Smooth muscle cell (in vitro differentiated cells): ENCODE results near the gene STARD10. TPM values are rescaled to one million over a fixed set of nuclear protein-coding genes. Genes with fewer than 3 reads are reported as not detected.

ENCODE experiments used
- DNase-seq: peaks from one replicate; lab custom pipeline; 2025; ENCODE audit not compliant: unreplicated experiment; lab: John Stamatoyannopoulos, UW
- H2AFZ ChIP-seq: fragments of 200-600 bp; sonication (generic); 2 replicates; pipeline ENCODE4 v1.6.0; 2016; ENCODE audit warnings: antibody characterized with exemption, low read depth, mild to moderate bottlenecking
- H3F3A ChIP-seq: fragments of 200-600 bp; sonication (generic); 2 replicates; pipeline ENCODE4 v1.6.0; 2017; ENCODE audit warnings: antibody characterized with exemption, low read depth
- H3K27ac ChIP-seq: fragments of 200-600 bp; sonication (generic); 2 replicates; pipeline ENCODE4 v1.5.1; 2016; ENCODE audit warnings: low read depth, mild to moderate bottlenecking
- H3K27me3 ChIP-seq: fragments of 200-600 bp; sonication (generic); 2 replicates; pipeline ENCODE4 v1.6.1; 2016; ENCODE audit warnings: low read depth, mild to moderate bottlenecking
- H3K36me3 ChIP-seq: fragments of 200-600 bp; sonication (generic); 2 replicates; pipeline ENCODE4 v1.5.1; 2016; ENCODE audit warnings: low read depth
- H3K4me1 ChIP-seq: fragments of 200-600 bp; sonication (generic); 2 replicates; pipeline ENCODE4 v1.5.1; 2016; ENCODE audit warnings: low read depth
- H3K4me2 ChIP-seq: fragments of 200-600 bp; sonication (generic); 2 replicates; pipeline ENCODE4 v1.6.0; 2016; ENCODE audit warnings: mild to moderate bottlenecking
- H3K4me3 ChIP-seq: fragments of 200-600 bp; sonication (generic); 2 replicates; pipeline ENCODE4 v1.5.1; 2016; ENCODE audit warnings: mild to moderate bottlenecking
- H3K79me2 ChIP-seq: fragments of 200-600 bp; sonication (generic); 2 replicates; pipeline ENCODE4 v1.6.0; 2016; ENCODE audit warnings: low read depth, mild to moderate bottlenecking
- H3K9ac ChIP-seq: fragments of 200-600 bp; sonication (generic); 2 replicates; pipeline ENCODE4 v1.6.0; 2016; ENCODE audit warnings: low read depth
- H3K9me3 ChIP-seq: fragments of 200-600 bp; sonication (generic); replicated peaks from 2 replicates; pipeline ENCODE4 v1.5.1; 2016; ENCODE audit warnings: low read depth
- H4K20me1 ChIP-seq: fragments of 200-600 bp; sonication (generic); 2 replicates; pipeline ENCODE4 v1.6.0; 2016; ENCODE audit warnings: low read depth
- CTCF ChIP-seq: fragments of 200-600 bp; sonication (generic); IDR thresholded peaks from 2 replicates; pipeline ENCODE4 v1.5.1; 2017; ENCODE audit warnings: borderline replicate concordance, mild to moderate bottlenecking, antibody characterized with exemption; ENCODE audit not compliant: insufficient read depth, poor library complexity, severe bottlenecking
- WGBS: methylation state at CpG from one replicate; pipeline ENCODE4 v1.1.7; 2016; ENCODE audit warnings: low lambda C conversion rate; 5-methylcytosine and 5-hydroxymethylcytosine counted together
- polyA plus RNA-seq: library from polyadenylated mRNA; unstranded; fragments of >200 nt; fragmentation: Nextera tagmentation; extraction: Ambion mirVana; gene quantifications from 2 replicates; pipeline ENCODE4 v1.2.1, GENCODE V29; 2016
- total RNA-seq: library from RNA; depleted of rRNA; stranded (reverse); fragments of >200 nt; gene quantifications from 2 replicates; pipeline ENCODE4 v1.2.3, GENCODE V29; 2014

The STARD10 gene
- total and polyA plus RNA-seq, 2 experiments from 2014 or later: 87.7 to 130 TPM

- H3F3A ChIP-seq: no peaks in the 10 kb centered on the region
- peaks cover 13% of the 10 kb centered on the region for H4K20me1 ChIP-seq
- no peak for DNase-seq
- H2AFZ ChIP-seq: no peak overlapping the region
- no peaks in the 10 kb centered on the region for H3K36me3 ChIP-seq
- H3K27me3 ChIP-seq: no peaks in the 10 kb centered on the region
- no peak overlapping the region for H3K27ac ChIP-seq
- peak overlapping the region; percentile 88 for H3K4me2 ChIP-seq
- peaks cover 15% of the 10 kb centered on the region for H3K4me1 ChIP-seq
- no peak for TF ChIP-seq CTCF
- H3K79me2 ChIP-seq: peaks cover 9% of the 10 kb centered on the region
- H3K4me3 ChIP-seq: no peak overlapping the region
- no peaks in the 10 kb centered on the region for H3K9me3 ChIP-seq
- H3K9ac ChIP-seq: no peak overlapping the region
- 90% methylated on average over 2 of the region's 2 CpGs for WGBS
Measured at GRCh38 chr11:72750556-72751115, 43.2 kb downstream of the STARD10 start.

- Histone ChIP-seq H2AFZ (no peak overlapping the region), H3K4me3 (no peak overlapping the region), H3K4me1 (peaks cover 15% of the 10 kb centered on the region), H3K9me3 (no peaks in the 10 kb centered on the region), H3F3A (no peaks in the 10 kb centered on the region), H3K27me3 (no peaks in the 10 kb centered on the region), H3K4me2 (no peak overlapping the region), H3K79me2 (peaks cover 9% of the 10 kb centered on the region), H3K27ac (no peak overlapping the region), H3K36me3 (no peaks in the 10 kb centered on the region), H3K9ac (no peak overlapping the region), H4K20me1 (peaks cover 13% of the 10 kb centered on the region)
- no peak for TF ChIP-seq CTCF
- DNase-seq: no peak
- WGBS: 86% methylated on average over 8 of the region's 9 CpGs
Measured at GRCh38 chr11:72750086-72750485, 43.8 kb downstream of the STARD10 start.

GRCh38 chr11:72747289-72747855, 46.5 kb downstream of the STARD10 start:
- no peaks in the 10 kb centered on the region for H3F3A ChIP-seq
- TF ChIP-seq CTCF: no peak
- no peaks in the 10 kb centered on the region for H3K27me3 ChIP-seq
- H3K36me3 ChIP-seq: no peaks in the 10 kb centered on the region
- peaks cover 11% of the 10 kb centered on the region for H3K4me1 ChIP-seq
- no peak for DNase-seq
- peaks cover 17% of the 10 kb centered on the region for H3K79me2 ChIP-seq
- no peak overlapping the region for H3K27ac ChIP-seq
- no peak overlapping the region for H2AFZ ChIP-seq
- H3K4me3 ChIP-seq: no peak overlapping the region
- no peak overlapping the region for H3K4me2 ChIP-seq
- H3K9me3 ChIP-seq: no peaks in the 10 kb centered on the region
- 95% methylated on average over 6 of the region's 6 CpGs for WGBS
- no peak overlapping the region for H3K9ac ChIP-seq
- H4K20me1 ChIP-seq: peaks cover 27% of the 10 kb centered on the region

GRCh38 chr11:72746821-72747220, 47.0 kb downstream of the STARD10 start:
- Histone ChIP-seq H3K79me2 (peaks cover 17% of the 10 kb centered on the region), H3K4me1 (peaks cover 13% of the 10 kb centered on the region)

More at GRCh38 chr11:72746821-72747220, 47.0 kb downstream of the STARD10 start:
- Histone ChIP-seq H3K4me3 (no peak overlapping the region), H4K20me1 (peaks cover 27% of the 10 kb centered on the region), H3K4me2 (no peak overlapping the region), H3K9me3 (no peaks in the 10 kb centered on the region), H3K27ac (no peak overlapping the region), H3K27me3 (no peaks in the 10 kb centered on the region), H3K9ac (no peak overlapping the region), H2AFZ (no peak overlapping the region), H3F3A (no peaks in the 10 kb centered on the region), H3K36me3 (no peaks in the 10 kb centered on the region)
- DNase-seq: no peak
- TF ChIP-seq CTCF: no peak
- 96% methylated on average over 3 of the region's 3 CpGs for WGBS
